IMR-90 (cell line): ENCODE measurements around the gene MAP6. TPM values are rescaled to one million over a fixed set of nuclear protein-coding genes. Genes with fewer than 3 reads are reported as not detected.

Experiments
- ATAC-seq: fragments of 200-7000 bp; cut with Tn5 transposase; 2 replicates; pipeline ENCODE4 v1.9.1; 2020; ENCODE audit warnings: low read depth, mild to moderate bottlenecking, moderate library complexity
- BruUV-seq: library from RNA; stranded (reverse); fragments of 400-500 nt; replicated peaks from 2 replicates; lab custom pipeline; 2021; lab: Mats Ljungman, UMichigan
- CTCF ChIA-PET: fragments of 300-600 bp; formaldehyde crosslinking; extraction: SDS; loops from one replicate; lab custom pipeline; 2021; ENCODE audit warnings: antibody characterized with exemption; lab: Yijun Ruan, JAX
- POLR2A ChIA-PET: fragments of 300-600 bp; sonication (Branson Sonifier 250); formaldehyde crosslinking; loops from one replicate; lab custom pipeline; 2022; ENCODE audit warnings: antibody characterized with exemption; ENCODE audit not compliant: unreplicated experiment; lab: Charles Lee
- DNase-seq: peaks from one replicate; pipeline ENCODE4 v3.0.0; 2013
- H2AFZ ChIP-seq: replicated peaks from 2 replicates; pipeline ENCODE3; 2013; ENCODE audit warnings: low read length, mild to moderate bottlenecking; ENCODE audit not compliant: poor library complexity
- H2AK5ac ChIP-seq: 2 replicates; pipeline ENCODE4 v1.6.1; 2013; ENCODE audit warnings: low read depth, low read length, inconsistent platforms
- H2AK9ac ChIP-seq: replicated peaks from 2 replicates; pipeline ENCODE3; 2013; ENCODE audit warnings: mild to moderate bottlenecking, low read depth, low read length, moderate library complexity; ENCODE audit not compliant: poor library complexity
- H2BK120ac ChIP-seq: 2 replicates; pipeline ENCODE4 v1.6.1; 2013; ENCODE audit warnings: low read depth, low read length, inconsistent platforms
- H2BK15ac ChIP-seq: 3 replicates; pipeline ENCODE4 v1.6.1; 2013; ENCODE audit warnings: low read depth, low read length, inconsistent platforms
- H2BK20ac ChIP-seq: 2 replicates; pipeline ENCODE4 v1.6.1; 2013; ENCODE audit warnings: low read depth, mild to moderate bottlenecking, inconsistent platforms, low read length, moderate library complexity
- H2BK5ac ChIP-seq: 2 replicates; pipeline ENCODE4 v1.6.1; 2013; ENCODE audit warnings: mild to moderate bottlenecking, low read depth, low read length, inconsistent platforms; ENCODE audit not compliant: poor library complexity, severe bottlenecking
- H3K14ac ChIP-seq: replicated peaks from 2 replicates; pipeline ENCODE4 v1.6.1; 2013; ENCODE audit warnings: low read depth, low read length, inconsistent platforms
- H3K18ac ChIP-seq: 2 replicates; pipeline ENCODE4 v1.6.1; 2013; ENCODE audit warnings: low read depth, low read length, control low read depth
- H3K23ac ChIP-seq: 2 replicates; pipeline ENCODE4 v1.6.1; 2013; ENCODE audit warnings: low read depth, low read length, inconsistent platforms
- H3K27ac ChIP-seq: 2 replicates; pipeline ENCODE4 v1.5.1; 2013; ENCODE audit warnings: mild to moderate bottlenecking, control low read depth, low read length; ENCODE audit not compliant: insufficient read depth
- H3K27me3 ChIP-seq: 2 replicates; pipeline ENCODE4 v1.6.1; 2013; ENCODE audit warnings: low read length; ENCODE audit not compliant: control insufficient read depth, insufficient read depth
- H3K36me3 ChIP-seq: 2 replicates; pipeline ENCODE4 v1.6.1; 2013; ENCODE audit warnings: low read length, mixed read lengths; ENCODE audit not compliant: control insufficient read depth, insufficient read depth
- H3K4ac ChIP-seq: 2 replicates; pipeline ENCODE4 v1.6.1; 2013; ENCODE audit warnings: low read depth, low read length, inconsistent platforms
- H3K4me1 ChIP-seq: 2 replicates; pipeline ENCODE4 v1.6.1; 2013; ENCODE audit warnings: low read length, mixed read lengths; ENCODE audit not compliant: control insufficient read depth, insufficient read depth
- H3K4me2 ChIP-seq: 2 replicates; pipeline ENCODE4 v1.6.1; 2013; ENCODE audit warnings: low read depth, mild to moderate bottlenecking, control low read depth, low read length, moderate library complexity
- H3K4me3 ChIP-seq: 2 replicates; pipeline ENCODE4 v1.5.1; 2013; ENCODE audit warnings: low read depth, mild to moderate bottlenecking, control low read depth, low read length, moderate library complexity; ENCODE audit not compliant: insufficient read depth
- H3K56ac ChIP-seq: 2 replicates; pipeline ENCODE4 v1.6.1; 2013; ENCODE audit warnings: low read length, inconsistent platforms; ENCODE audit not compliant: insufficient read depth; ENCODE audit errors: extremely low read depth
- H3K79me1 ChIP-seq, 2 experiments: 2 replicates each; pipeline ENCODE4 v1.6.1; 2013; ENCODE audit warnings: low read length in 2 of 2, inconsistent platforms in 1 of 2, low read depth in 1 of 2
- H3K9ac ChIP-seq: 2 replicates; pipeline ENCODE4 v1.6.1; 2013; ENCODE audit warnings: low read depth, low read length, control low read depth
- H3K9me1 ChIP-seq: 2 replicates; pipeline ENCODE4 v1.6.1; 2013; ENCODE audit warnings: low read length, inconsistent platforms; ENCODE audit not compliant: insufficient read depth
- H3K9me3 ChIP-seq: 2 replicates; pipeline ENCODE4 v1.6.1; 2013; ENCODE audit warnings: low read length; ENCODE audit not compliant: control insufficient read depth, insufficient read depth
- H4K20me1 ChIP-seq: 2 replicates; pipeline ENCODE4 v1.6.1; 2013; ENCODE audit warnings: low read length, inconsistent platforms; ENCODE audit not compliant: insufficient read depth
- H4K5ac ChIP-seq: 2 replicates; pipeline ENCODE4 v1.6.1; 2013; ENCODE audit warnings: mild to moderate bottlenecking, low read depth, low read length, control low read depth
- H4K8ac ChIP-seq, 2 experiments: 2 replicates each; pipeline ENCODE4 v1.6.1; 2013; ENCODE audit warnings: low read depth in 2 of 2, low read length in 2 of 2, control low read depth in 1 of 2, inconsistent platforms in 1 of 2
- H4K91ac ChIP-seq: 2 replicates; pipeline ENCODE4 v1.6.1; 2013; ENCODE audit warnings: low read depth, low read length, inconsistent platforms; ENCODE audit not compliant: insufficient read depth
- CHD1 ChIP-seq: IDR thresholded peaks from 2 replicates; pipeline ENCODE4 v1.6.1; 2012; ENCODE audit warnings: low read depth, low read length, improper control_type of control experiment
- MAFK ChIP-seq: IDR thresholded peaks from 2 replicates; pipeline ENCODE4 v1.6.1; 2012; ENCODE audit warnings: low read depth, low read length, improper control_type of control experiment
- MAZ ChIP-seq: IDR thresholded peaks from 2 replicates; pipeline ENCODE4 v1.6.1; 2012; ENCODE audit warnings: low read depth, mild to moderate bottlenecking, low read length, improper control_type of control experiment, moderate library complexity, borderline replicate concordance
- POLR2A ChIP-seq: IDR thresholded peaks from 2 replicates; pipeline ENCODE4 v1.6.1; 2012; ENCODE audit warnings: mild to moderate bottlenecking, low read depth, low read length
- RAD21 ChIP-seq: IDR thresholded peaks from 2 replicates; pipeline ENCODE4 v1.6.1; 2012; ENCODE audit warnings: low read length, improper control_type of control experiment
- WGBS, 2 experiments: methylation state at CpG; one replicate each; pipeline versions ENCODE4 v1.1.5 to v1.1.7; 2013; ENCODE audit warnings: missing lambda C conversion rate in 2 of 2; ENCODE audit not compliant: insufficient read length in 1 of 2; ENCODE audit errors: extremely low coverage in 2 of 2; 5-methylcytosine and 5-hydroxymethylcytosine counted together
- dilution Hi-C: fragments of 300-500 bp; cut with HindIII; formaldehyde crosslinking; loops from one replicate; pipeline ENCODE4 v1.14.3; 2018; ENCODE audit warnings: low sequenced_read_pairs; ENCODE audit not compliant: unreplicated experiment
- in situ Hi-C: fragments of 300-500 bp; cut with MboI; formaldehyde crosslinking; loops from 3 replicates; pipeline ENCODE4 v1.14.3; 2019; ENCODE audit warnings: low sequenced_read_pairs, inconsistent platforms, mixed read lengths
- intact Hi-C: fragments of 100-400 bp; cut with micrococcal nuclease; formaldehyde crosslinking; loops from 2 replicates; pipeline ENCODE4 v1.10.0; 2022
- polyA plus RNA-seq, 3 experiments: library from polyadenylated mRNA; depleted of rRNA; stranded (reverse); fragments of >200 nt; gene quantifications; 2 replicates each; pipeline ENCODE4 v1.2.3, GENCODE V29; 2012; ENCODE audit warnings: low replicate concordance in 1 of 3
- total RNA-seq: library from RNA; depleted of rRNA; stranded (reverse); fragments of >200 nt; gene quantifications from 2 replicates; pipeline ENCODE4 v1.2.3, GENCODE V29; 2012
- TF ChIP-seq, protein P1 (sequence below): fragments of 150-350 bp; IDR thresholded peaks from 2 replicates; pipeline ENCODE4 v1.6.1; 2017; ENCODE audit warnings: mild to moderate bottlenecking, antibody characterized with exemption, low read length, low read depth
- TF ChIP-seq, protein P2 (sequence below): conservative IDR thresholded peaks from 2 replicates; pipeline ENCODE4 v1.5.1; 2012; ENCODE audit warnings: mild to moderate bottlenecking, low read depth, low read length, improper control_type of control experiment

MAP6 gene
- total and polyA plus RNA-seq, 2 of the 4 experiments (the other 2 are of a cell fraction), result 3.0 to 3.4 TPM

DNA sequence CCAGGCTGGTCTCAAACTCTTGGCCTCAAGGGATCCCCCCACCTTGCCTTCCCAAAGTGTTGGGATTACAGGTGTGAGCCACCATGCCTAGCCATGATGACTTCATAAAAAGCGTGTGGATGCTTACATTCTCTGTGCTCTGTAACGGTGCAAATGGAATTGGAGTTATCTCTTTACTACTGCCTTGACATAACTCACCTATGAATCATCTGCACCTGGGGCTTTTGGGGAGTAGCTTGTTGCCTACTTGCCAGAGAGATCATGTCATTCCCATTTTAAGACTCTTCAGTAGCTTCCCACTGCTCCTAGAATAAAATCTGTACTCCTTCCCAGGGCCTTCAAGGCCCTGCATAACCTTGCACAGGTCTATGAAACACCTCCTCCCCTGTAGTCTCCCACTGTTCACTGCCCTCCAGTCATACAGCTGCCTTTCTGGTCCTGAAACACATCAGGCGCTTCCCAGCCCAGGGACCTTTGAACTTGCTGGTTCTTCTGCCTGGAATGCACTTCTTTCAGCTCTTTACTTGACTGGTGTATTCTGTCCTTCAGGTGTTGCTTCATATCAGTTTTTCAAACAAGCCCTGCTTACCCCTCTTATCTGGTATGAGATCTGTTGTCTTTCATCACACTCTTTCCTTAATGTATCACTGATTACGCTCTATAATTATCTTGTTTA lies 29.2 kb upstream of the MAP6 start:
- Histone ChIP-seq H3K4me3 (no peak overlapping the region), H4K8ac (no peak overlapping the region), H3K18ac (no peak overlapping the region), H2AK9ac (no peak overlapping the region), H4K91ac (no peak overlapping the region), H3K36me3 (no peaks in the 10 kb centered on the region), H3K14ac (no peak overlapping the region), H3K23ac (no peak overlapping the region), H3K9ac (no peak overlapping the region), H3K9me1 (0 out of 2 replicates have a peak, but pooled peaks cover 2% of the 10 kb centered on the region), H3K4me2 (no peak overlapping the region), H2BK15ac (no peak overlapping the region), H4K20me1 (no peaks in the 10 kb centered on the region), H3K56ac (no peak overlapping the region), H3K27ac (no peak overlapping the region), H2AFZ (no peak overlapping the region), H4K5ac (no peak overlapping the region), H3K27me3 (peaks cover 22% of the 10 kb centered on the region), H3K4ac (no peak overlapping the region), H3K79me1 (no peaks in the 10 kb centered on the region), H3K9me3 (no peaks in the 10 kb centered on the region), H3K4me1 (no peaks in the 10 kb centered on the region), H2AK5ac (no peak overlapping the region), H2BK120ac (no peak overlapping the region), H2BK20ac (no peak overlapping the region), H2BK5ac (no peak overlapping the region)
- DNase-seq (no peak), ATAC-seq (no peak)
- CTCF ChIA-PET, result no interaction called here
- POLR2A ChIA-PET, result no interaction called here
- BruUV-seq, result no TSS peak
- dilution Hi-C loops, result no loop called here
- intact Hi-C loops, result no loop called here
- in situ Hi-C loops, result no loop called here
- WGBS, 2 experiments, result no CpG with 5 or more reads among the region's 4 CpGs
- TF ChIP-seq, protein P1, sequence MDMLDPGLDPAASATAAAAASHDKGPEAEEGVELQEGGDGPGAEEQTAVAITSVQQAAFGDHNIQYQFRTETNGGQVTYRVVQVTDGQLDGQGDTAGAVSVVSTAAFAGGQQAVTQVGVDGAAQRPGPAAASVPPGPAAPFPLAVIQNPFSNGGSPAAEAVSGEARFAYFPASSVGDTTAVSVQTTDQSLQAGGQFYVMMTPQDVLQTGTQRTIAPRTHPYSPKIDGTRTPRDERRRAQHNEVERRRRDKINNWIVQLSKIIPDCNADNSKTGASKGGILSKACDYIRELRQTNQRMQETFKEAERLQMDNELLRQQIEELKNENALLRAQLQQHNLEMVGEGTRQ, result no peak
- TF ChIP-seq MAZ (no peak), POLR2A (no peak), MAFK (no peak), RAD21 (no peak), CHD1 (no peak)
- TF ChIP-seq, protein P2, sequence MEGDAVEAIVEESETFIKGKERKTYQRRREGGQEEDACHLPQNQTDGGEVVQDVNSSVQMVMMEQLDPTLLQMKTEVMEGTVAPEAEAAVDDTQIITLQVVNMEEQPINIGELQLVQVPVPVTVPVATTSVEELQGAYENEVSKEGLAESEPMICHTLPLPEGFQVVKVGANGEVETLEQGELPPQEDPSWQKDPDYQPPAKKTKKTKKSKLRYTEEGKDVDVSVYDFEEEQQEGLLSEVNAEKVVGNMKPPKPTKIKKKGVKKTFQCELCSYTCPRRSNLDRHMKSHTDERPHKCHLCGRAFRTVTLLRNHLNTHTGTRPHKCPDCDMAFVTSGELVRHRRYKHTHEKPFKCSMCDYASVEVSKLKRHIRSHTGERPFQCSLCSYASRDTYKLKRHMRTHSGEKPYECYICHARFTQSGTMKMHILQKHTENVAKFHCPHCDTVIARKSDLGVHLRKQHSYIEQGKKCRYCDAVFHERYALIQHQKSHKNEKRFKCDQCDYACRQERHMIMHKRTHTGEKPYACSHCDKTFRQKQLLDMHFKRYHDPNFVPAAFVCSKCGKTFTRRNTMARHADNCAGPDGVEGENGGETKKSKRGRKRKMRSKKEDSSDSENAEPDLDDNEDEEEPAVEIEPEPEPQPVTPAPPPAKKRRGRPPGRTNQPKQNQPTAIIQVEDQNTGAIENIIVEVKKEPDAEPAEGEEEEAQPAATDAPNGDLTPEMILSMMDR, result no peak
